HEK293 (cell line): Measurements from ENCODE around the gene PRKAG2.

Source experiments
- CTCF ChIA-PET: fragments of 350-600 bp; formaldehyde crosslinking; extraction: SDS; loops from one replicate; lab custom pipeline; 2021; ENCODE audit warnings: antibody characterized with exemption; lab: Yijun Ruan, JAX
- POLR2A ChIA-PET: fragments of 300-600 bp; formaldehyde crosslinking; extraction: SDS; loops from one replicate; lab custom pipeline; 2020; ENCODE audit warnings: antibody characterized with exemption, inconsistent platforms; lab: Yijun Ruan, JAX
- H3K27ac ChIP-seq: fragments of 200-500 bp; sonication (Bioruptor generic); 2 replicates; pipeline ENCODE4 v1.5.1; 2014; ENCODE audit warnings: low read depth, low read length, control low read depth, inconsistent platforms; ENCODE audit errors: extremely low read depth
- H3K36me3 ChIP-seq, 2 experiments: fragments of 200-500 bp in 1 of 2; sonication (Bioruptor generic) in 1 of 2; 1 replicate in 1 of 2; 2 replicates in 1 of 2; pipeline ENCODE4 v1.5.1; 2014 to 2017; ENCODE audit warnings: inconsistent platforms in 2 of 2, low read length in 2 of 2; ENCODE audit not compliant: control insufficient read depth in 2 of 2, insufficient read depth in 1 of 2
- H3K4me1 ChIP-seq: fragments of 200-500 bp; sonication (Bioruptor generic); 2 replicates; pipeline ENCODE4 v1.5.1; 2014; ENCODE audit warnings: mild to moderate bottlenecking, low read length, inconsistent platforms; ENCODE audit not compliant: control insufficient read depth, insufficient read depth
- H3K4me3 ChIP-seq: 2 replicates; pipeline ENCODE4 v1.5.1; 2011; ENCODE audit warnings: low read depth, mild to moderate bottlenecking, control low read depth, low read length, moderate library complexity
- H3K9me3 ChIP-seq: fragments of 200-500 bp; sonication (Bioruptor generic); 2 replicates; pipeline ENCODE4 v1.5.1; 2014; ENCODE audit warnings: low read depth, low read length, inconsistent platforms; ENCODE audit not compliant: control insufficient read depth, insufficient read depth
- GLIS1 ChIP-seq: fragments of 450-650 bp; formaldehyde crosslinking; IDR thresholded peaks from 2 replicates; pipeline ENCODE4 v1.5.1; 2016; ENCODE audit warnings: missing biosample characterization, missing genetic modification characterization
- GLIS2 ChIP-seq: fragments of 450-650 bp; formaldehyde crosslinking; IDR thresholded peaks from 2 replicates; pipeline ENCODE4 v1.5.1; 2016; ENCODE audit warnings: missing biosample characterization, missing genetic modification characterization
- IKZF3 ChIP-seq: fragments of 450-650 bp; IDR thresholded peaks from 2 replicates; pipeline ENCODE4 v1.5.0; 2018; ENCODE audit warnings: missing biosample characterization, mild to moderate bottlenecking, missing genetic modification characterization, moderate library complexity
- KLF10 ChIP-seq: fragments of 450-650 bp; IDR thresholded peaks from 2 replicates; pipeline ENCODE4 v1.5.1; 2018; ENCODE audit warnings: missing biosample characterization, mild to moderate bottlenecking, missing genetic modification characterization
- RBAK ChIP-seq: fragments of 450-650 bp; formaldehyde crosslinking; IDR thresholded peaks from 2 replicates; pipeline ENCODE4 v1.5.1; 2016; ENCODE audit warnings: missing biosample characterization, missing genetic modification characterization
- REST ChIP-seq: fragments of 450-650 bp; formaldehyde crosslinking; IDR thresholded peaks from 2 replicates; pipeline ENCODE4 v1.5.1; 2016; ENCODE audit warnings: missing biosample characterization, missing genetic modification characterization
- SCRT1 ChIP-seq: fragments of 450-650 bp; formaldehyde crosslinking; IDR thresholded peaks from 2 replicates; pipeline ENCODE4 v1.5.1; 2016; ENCODE audit warnings: missing biosample characterization, missing genetic modification characterization, borderline replicate concordance
- SP7 ChIP-seq: fragments of 450-650 bp; formaldehyde crosslinking; IDR thresholded peaks from 2 replicates; pipeline ENCODE4 v1.5.1; 2016; ENCODE audit warnings: missing biosample characterization, missing genetic modification characterization
- ZBTB20 ChIP-seq: fragments of 450-650 bp; formaldehyde crosslinking; IDR thresholded peaks from 2 replicates; pipeline ENCODE4 v1.5.1; 2016; ENCODE audit warnings: missing biosample characterization, missing genetic modification characterization
- ZBTB49 ChIP-seq: fragments of 450-650 bp; formaldehyde crosslinking; IDR thresholded peaks from 2 replicates; pipeline ENCODE4 v1.5.1; 2016; ENCODE audit warnings: missing biosample characterization, missing genetic modification characterization, low read depth
- ZFP37 ChIP-seq: fragments of 450-650 bp; formaldehyde crosslinking; IDR thresholded peaks from 2 replicates; pipeline ENCODE4 v1.5.1; 2016; ENCODE audit warnings: missing biosample characterization, missing genetic modification characterization
- ZFP41 ChIP-seq: fragments of 450-650 bp; formaldehyde crosslinking; IDR thresholded peaks from 2 replicates; pipeline ENCODE4 v1.5.1; 2016; ENCODE audit warnings: missing biosample characterization, missing genetic modification characterization, borderline replicate concordance
- ZIC2 ChIP-seq: fragments of 450-650 bp; formaldehyde crosslinking; IDR thresholded peaks from 2 replicates; pipeline ENCODE4 v1.5.1; 2016; ENCODE audit warnings: missing biosample characterization, missing genetic modification characterization
- ZNF133 ChIP-seq: fragments of 450-650 bp; formaldehyde crosslinking; IDR thresholded peaks from 2 replicates; pipeline ENCODE4 v1.5.1; 2016; ENCODE audit warnings: missing biosample characterization, missing genetic modification characterization
- ZNF155 ChIP-seq: fragments of 450-650 bp; formaldehyde crosslinking; IDR thresholded peaks from 2 replicates; pipeline ENCODE4 v1.5.1; 2016; ENCODE audit warnings: missing biosample characterization, missing genetic modification characterization
- ZNF16 ChIP-seq: fragments of 450-650 bp; formaldehyde crosslinking; IDR thresholded peaks from 2 replicates; pipeline ENCODE4 v1.5.1; 2016; ENCODE audit warnings: low read depth, missing biosample characterization, missing genetic modification characterization
- ZNF184 ChIP-seq: fragments of 450-650 bp; IDR thresholded peaks from 2 replicates; pipeline ENCODE4 v1.5.1; 2018; ENCODE audit warnings: missing biosample characterization, mild to moderate bottlenecking, missing genetic modification characterization
- ZNF341 ChIP-seq: fragments of 450-650 bp; formaldehyde crosslinking; IDR thresholded peaks from 2 replicates; pipeline ENCODE4; 2016; ENCODE audit warnings: low read depth, missing biosample characterization, missing genetic modification characterization
- ZNF366 ChIP-seq: fragments of 450-650 bp; formaldehyde crosslinking; conservative IDR thresholded peaks from 2 replicates; pipeline ENCODE4 v1.5.1; 2016; ENCODE audit warnings: missing biosample characterization, missing genetic modification characterization
- ZNF433 ChIP-seq: fragments of 450-650 bp; formaldehyde crosslinking; IDR thresholded peaks from 2 replicates; pipeline ENCODE4 v1.5.1; 2016; ENCODE audit warnings: missing biosample characterization, missing genetic modification characterization, low read depth
- ZNF473 ChIP-seq: fragments of 450-650 bp; formaldehyde crosslinking; IDR thresholded peaks from 2 replicates; pipeline ENCODE4 v1.5.1; 2017; ENCODE audit warnings: missing biosample characterization, missing genetic modification characterization
- ZNF488 ChIP-seq: fragments of 450-650 bp; formaldehyde crosslinking; IDR thresholded peaks from 2 replicates; pipeline ENCODE4 v1.5.1; 2016; ENCODE audit warnings: missing biosample characterization, missing genetic modification characterization
- ZNF544 ChIP-seq: fragments of 450-650 bp; formaldehyde crosslinking; IDR thresholded peaks from 2 replicates; pipeline ENCODE4 v1.5.0; 2017; ENCODE audit warnings: missing biosample characterization, missing genetic modification characterization
- ZNF610 ChIP-seq: fragments of 450-650 bp; formaldehyde crosslinking; IDR thresholded peaks from 2 replicates; pipeline ENCODE4 v1.5.1; 2016; ENCODE audit warnings: missing biosample characterization, missing genetic modification characterization, borderline replicate concordance
- ZNF658 ChIP-seq: fragments of 450-650 bp; formaldehyde crosslinking; IDR thresholded peaks from 2 replicates; pipeline ENCODE4; 2016; ENCODE audit warnings: missing biosample characterization, missing genetic modification characterization
- ZNF660 ChIP-seq: fragments of 450-650 bp; IDR thresholded peaks from 2 replicates; pipeline ENCODE4 v1.5.1; 2018; ENCODE audit warnings: missing biosample characterization, mild to moderate bottlenecking, missing genetic modification characterization
- ZNF670 ChIP-seq: fragments of 450-650 bp; formaldehyde crosslinking; IDR thresholded peaks from 2 replicates; pipeline ENCODE4 v1.5.1; 2016; ENCODE audit warnings: missing biosample characterization, missing genetic modification characterization, low read depth
- ZNF692 ChIP-seq: fragments of 450-650 bp; formaldehyde crosslinking; IDR thresholded peaks from 2 replicates; pipeline ENCODE4 v1.5.1; 2016; ENCODE audit warnings: missing biosample characterization, missing genetic modification characterization
- ZNF76 ChIP-seq: fragments of 450-650 bp; formaldehyde crosslinking; IDR thresholded peaks from 2 replicates; pipeline ENCODE4; 2016; ENCODE audit warnings: low read depth, missing biosample characterization, missing genetic modification characterization, borderline replicate concordance
- ZNF843 ChIP-seq: fragments of 450-650 bp; formaldehyde crosslinking; IDR thresholded peaks from 2 replicates; pipeline ENCODE4 v1.5.1; 2016; ENCODE audit warnings: missing biosample characterization, missing genetic modification characterization

PRKAG2 gene

GRCh38 chr7:151699928-151700319 is 177.0 kb downstream of the PRKAG2 start (continued):
- TF ChIP-seq RBAK (tag by site-specific recombination): no peak
- TF ChIP-seq ZNF670 (tag by site-specific recombination): no peak
- TF ChIP-seq ZNF658 (tag by site-specific recombination): no peak
- no peak for TF ChIP-seq ZNF133 (tag by site-specific recombination)
- TF ChIP-seq ZNF610: no peak
- no peak for TF ChIP-seq ZBTB49 (tag by site-specific recombination)

GRCh38 chr7:151699147-151699927 is 177.6 kb downstream of the PRKAG2 start:
- ChIA-PET CTCF (no interaction called here), POLR2A (no interaction called here)
- no peaks in the 10 kb centered on the region for H3K36me3 ChIP-seq
- H3K9me3 ChIP-seq: no peaks in the 10 kb centered on the region
- peaks cover 6% of the 10 kb centered on the region; the same call in 1 of the 2 replicates for H3K4me1 ChIP-seq
- no peak overlapping the region; the same call in 1 of the 2 replicates for H3K27ac ChIP-seq
- no peak overlapping the region for H3K4me3 ChIP-seq
- TF ChIP-seq ZNF341 (tag by site-specific recombination): peak; percentile 69
- peak; percentile 36; the same call in 1 of the 2 replicates for TF ChIP-seq ZNF660 (tag by site-specific recombination)
- TF ChIP-seq SCRT1: no peak
- TF ChIP-seq ZNF544 (tag by site-specific recombination): no peak
- TF ChIP-seq ZNF366: peak; percentile 31
- TF ChIP-seq GLIS2 (tag by site-specific recombination): peak; percentile 55; the same call in 1 of the 2 replicates
- no peak for TF ChIP-seq ZNF473 (tag by site-specific recombination)
- TF ChIP-seq ZNF76: no peak
- TF ChIP-seq KLF10 (tag by site-specific recombination): no peak
- no peak for TF ChIP-seq ZNF155 (tag by site-specific recombination)
- no peak for TF ChIP-seq ZNF488 (tag by site-specific recombination)
- no peak for TF ChIP-seq ZNF184 (tag by site-specific recombination)
- peak; percentile 58 for TF ChIP-seq SP7 (tag by site-specific recombination)
- TF ChIP-seq ZFP41 (tag by site-specific recombination): no peak
- TF ChIP-seq ZNF433 (tag by site-specific recombination): no peak
- no peak for TF ChIP-seq REST (tag by site-specific recombination)
- TF ChIP-seq GLIS1 (tag by site-specific recombination): peak; percentile 100
- no peak for TF ChIP-seq ZNF16 (tag by site-specific recombination)
- TF ChIP-seq ZBTB20 (tag by site-specific recombination): peak; percentile 41
- peak; percentile 27; the same call in 1 of the 2 replicates for TF ChIP-seq IKZF3
- no peak for TF ChIP-seq ZNF843 (tag by site-specific recombination)
- 0 out of 2 replicates have a peak, but pooled peaks have one; percentile 34 for TF ChIP-seq ZNF692 (tag by site-specific recombination)
- peak; percentile 98 for TF ChIP-seq ZIC2 (tag by site-specific recombination)
- TF ChIP-seq ZFP37 (tag by site-specific recombination): 0 out of 2 replicates have a peak, but pooled peaks have one; percentile 37
